SK-N-SH (cell line): ENCODE data around the gene CRIP1. TPM values are rescaled to one million over a fixed set of nuclear protein-coding genes. Genes with fewer than 3 reads are reported as not detected.

Experiments
- CHD2 ChIP-seq: fragments of 150-350 bp; IDR thresholded peaks from 2 replicates; pipeline ENCODE4 v1.6.1; 2018; ENCODE audit warnings: low read length; ENCODE audit not compliant: partially characterized antibody
- ELF1 ChIP-seq: IDR thresholded peaks from 2 replicates; pipeline ENCODE4 v1.4.0; 2012
- EP300 ChIP-seq, 2 experiments: IDR thresholded peaks; 2 replicates each; pipeline versions ENCODE4 v1.4.0 to v1.6.1; 2012; ENCODE audit warnings: borderline replicate concordance in 1 of 2, low read depth in 1 of 2, low read length in 1 of 2
- FOSL2 ChIP-seq: IDR thresholded peaks from 2 replicates; pipeline ENCODE4 v1.4.0; 2012; ENCODE audit warnings: low read depth, mild to moderate bottlenecking, moderate library complexity, borderline replicate concordance
- FOXJ3 ChIP-seq: sonication (generic); formaldehyde crosslinking; IDR thresholded peaks from 2 replicates; pipeline ENCODE4 v1.5.1; 2020; ENCODE audit warnings: mild to moderate bottlenecking, missing genetic modification reagents
- GABPA ChIP-seq: IDR thresholded peaks from 2 replicates; pipeline ENCODE4 v1.4.0; 2012; ENCODE audit warnings: low read depth, mild to moderate bottlenecking
- IRF3 ChIP-seq: fragments of 150-350 bp; IDR thresholded peaks from 2 replicates; pipeline ENCODE4 v1.6.1; 2016; ENCODE audit warnings: mild to moderate bottlenecking, low read depth, low read length
- MXI1 ChIP-seq: IDR thresholded peaks from 2 replicates; pipeline ENCODE4 v1.6.1; 2012; ENCODE audit warnings: mild to moderate bottlenecking, low read depth, low read length, improper control_type of control experiment
- NRF1 ChIP-seq: IDR thresholded peaks from 2 replicates; pipeline ENCODE4 v1.6.1; 2012; ENCODE audit warnings: low read depth, mild to moderate bottlenecking, low read length
- PBX3 ChIP-seq: IDR thresholded peaks from 2 replicates; pipeline ENCODE4; 2012
- POLR2AphosphoS5 ChIP-seq: IDR thresholded peaks from 2 replicates; pipeline ENCODE4 v1.6.1; 2012; ENCODE audit warnings: low read depth, low read length
- RCOR1 ChIP-seq: fragments of 150-350 bp; IDR thresholded peaks from 2 replicates; pipeline ENCODE4 v1.6.1; 2017; ENCODE audit warnings: antibody characterized with exemption, low read length
- RXRA ChIP-seq: IDR thresholded peaks from 2 replicates; pipeline ENCODE4 v1.4.0; 2012; ENCODE audit warnings: low read depth, mild to moderate bottlenecking, borderline replicate concordance
- USF1 ChIP-seq: IDR thresholded peaks from 2 replicates; pipeline ENCODE4 v1.4.0; 2012; ENCODE audit warnings: low read depth, borderline replicate concordance
- polyA plus RNA-seq, 3 experiments: library from polyadenylated mRNA; depleted of rRNA; stranded (reverse); fragments of >200 nt; gene quantifications; 2 replicates each; pipeline ENCODE4 v1.2.3, GENCODE V29; 2012
- TF ChIP-seq, protein P1 (sequence below): IDR thresholded peaks from 2 replicates; pipeline ENCODE4 v1.4.0; 2012; ENCODE audit warnings: low read depth, borderline replicate concordance
- TF ChIP-seq, protein P2 (sequence below): fragments of 200-600 bp; sonication (generic); IDR thresholded peaks from 2 replicates; pipeline ENCODE4 v1.6.1; 2017; ENCODE audit warnings: antibody characterized with exemption, mild to moderate bottlenecking, moderate library complexity

CRIP1 gene
- polyA plus RNA-seq, 1 of the 3 experiments (the other 2 are of a cell fraction) = 0.72 TPM

GRCh38 chr14:105490572-105491365 lies 4.1 kb downstream of the CRIP1 start, which contains the start of gene TEDC1 (continued):
- TF ChIP-seq RCOR1 (no peak), FOSL2 (no peak), GABPA (peak; percentile 93), NRF1 (peak; percentile 80), EP300 (IDR thresholded peaks at IDR 0.05; ENCODE audit: borderline replicate concordance in 1 of 2, low read depth in 1 of 2, low read length in 1 of 2) (no peak), RXRA (no peak), PBX3 (peak; percentile 60), CHD2 (peak; percentile 71), POLR2AphosphoS5 (no peak), FOXJ3 (CRISPR knock-in tag) (peak; percentile 40; the same call in 1 of the 2 replicates), IRF3 (peak; percentile 68), ELF1 (peak; percentile 81), MXI1 (peak; percentile 85; the same call in 1 of the 2 replicates), USF1 (no peak; the same call in 1 of the 2 replicates)
- TF ChIP-seq, protein P1, sequence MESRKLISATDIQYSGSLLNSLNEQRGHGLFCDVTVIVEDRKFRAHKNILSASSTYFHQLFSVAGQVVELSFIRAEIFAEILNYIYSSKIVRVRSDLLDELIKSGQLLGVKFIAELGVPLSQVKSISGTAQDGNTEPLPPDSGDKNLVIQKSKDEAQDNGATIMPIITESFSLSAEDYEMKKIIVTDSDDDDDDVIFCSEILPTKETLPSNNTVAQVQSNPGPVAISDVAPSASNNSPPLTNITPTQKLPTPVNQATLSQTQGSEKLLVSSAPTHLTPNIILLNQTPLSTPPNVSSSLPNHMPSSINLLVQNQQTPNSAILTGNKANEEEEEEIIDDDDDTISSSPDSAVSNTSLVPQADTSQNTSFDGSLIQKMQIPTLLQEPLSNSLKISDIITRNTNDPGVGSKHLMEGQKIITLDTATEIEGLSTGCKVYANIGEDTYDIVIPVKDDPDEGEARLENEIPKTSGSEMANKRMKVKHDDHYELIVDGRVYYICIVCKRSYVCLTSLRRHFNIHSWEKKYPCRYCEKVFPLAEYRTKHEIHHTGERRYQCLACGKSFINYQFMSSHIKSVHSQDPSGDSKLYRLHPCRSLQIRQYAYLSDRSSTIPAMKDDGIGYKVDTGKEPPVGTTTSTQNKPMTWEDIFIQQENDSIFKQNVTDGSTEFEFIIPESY = no peak
- TF ChIP-seq, protein P2, sequence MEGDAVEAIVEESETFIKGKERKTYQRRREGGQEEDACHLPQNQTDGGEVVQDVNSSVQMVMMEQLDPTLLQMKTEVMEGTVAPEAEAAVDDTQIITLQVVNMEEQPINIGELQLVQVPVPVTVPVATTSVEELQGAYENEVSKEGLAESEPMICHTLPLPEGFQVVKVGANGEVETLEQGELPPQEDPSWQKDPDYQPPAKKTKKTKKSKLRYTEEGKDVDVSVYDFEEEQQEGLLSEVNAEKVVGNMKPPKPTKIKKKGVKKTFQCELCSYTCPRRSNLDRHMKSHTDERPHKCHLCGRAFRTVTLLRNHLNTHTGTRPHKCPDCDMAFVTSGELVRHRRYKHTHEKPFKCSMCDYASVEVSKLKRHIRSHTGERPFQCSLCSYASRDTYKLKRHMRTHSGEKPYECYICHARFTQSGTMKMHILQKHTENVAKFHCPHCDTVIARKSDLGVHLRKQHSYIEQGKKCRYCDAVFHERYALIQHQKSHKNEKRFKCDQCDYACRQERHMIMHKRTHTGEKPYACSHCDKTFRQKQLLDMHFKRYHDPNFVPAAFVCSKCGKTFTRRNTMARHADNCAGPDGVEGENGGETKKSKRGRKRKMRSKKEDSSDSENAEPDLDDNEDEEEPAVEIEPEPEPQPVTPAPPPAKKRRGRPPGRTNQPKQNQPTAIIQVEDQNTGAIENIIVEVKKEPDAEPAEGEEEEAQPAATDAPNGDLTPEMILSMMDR = peak; percentile 63
